H1 (cell line): Measurements from ENCODE around the gene CASK. TPM values are rescaled to one million over a fixed set of nuclear protein-coding genes. Genes with fewer than 3 reads are reported as not detected.

Experiments used
- CTCF ChIA-PET: fragments of 300-600 bp; sonication (Branson Sonifier 250); formaldehyde crosslinking; loops from one replicate; lab custom pipeline; 2021; ENCODE audit not compliant: partially characterized antibody; lab: Charles Lee
- POLR2A ChIA-PET: fragments of 300-600 bp; sonication (Branson Sonifier 250); formaldehyde crosslinking; loops from one replicate; lab custom pipeline; 2021; ENCODE audit warnings: inconsistent platforms; ENCODE audit not compliant: partially characterized antibody; lab: Charles Lee
- DNase-seq, 2 experiments: peaks; one replicate each; pipeline versions ENCODE4 v3.0.0 to v3.0.0-alpha.2; 2010 to 2022; ENCODE audit warnings: low spot score in 2 of 2, low read depth in 1 of 2, mixed read lengths in 1 of 2
- FAIRE-seq: peaks from 2 replicates; lab custom pipeline; 2011; peaks lifted over from hg19 to GRCh38; lab: Jason Lieb, UNC
- H2AFZ ChIP-seq: 2 replicates; pipeline ENCODE4 v1.8.1; 2012; ENCODE audit warnings: low read length, inconsistent platforms
- H2AK5ac ChIP-seq: 2 replicates; pipeline ENCODE4 v1.6.1; 2013; ENCODE audit warnings: low read depth, low read length
- H2BK120ac ChIP-seq: replicated peaks from 2 replicates; pipeline ENCODE3; 2013; ENCODE audit warnings: low read depth, low read length, inconsistent platforms
- H2BK12ac ChIP-seq: 2 replicates; pipeline ENCODE4 v1.6.1; 2013; ENCODE audit warnings: low read depth, low read length
- H2BK15ac ChIP-seq: 2 replicates; pipeline ENCODE4 v1.6.1; 2013; ENCODE audit warnings: low read length
- H2BK20ac ChIP-seq: 2 replicates; pipeline ENCODE4 v1.6.1; 2013; ENCODE audit warnings: low read length
- H2BK5ac ChIP-seq: 2 replicates; pipeline ENCODE4 v1.6.1; 2013; ENCODE audit warnings: low read depth, low read length
- H3K14ac ChIP-seq: 2 replicates; pipeline ENCODE4 v1.6.1; 2013; ENCODE audit warnings: inconsistent platforms; ENCODE audit not compliant: insufficient read length
- H3K18ac ChIP-seq: 2 replicates; pipeline ENCODE4 v1.6.1; 2013; ENCODE audit warnings: low read length; ENCODE audit errors: extremely low read depth
- H3K23ac ChIP-seq: 2 replicates; pipeline ENCODE4 v1.6.1; 2013; ENCODE audit warnings: inconsistent platforms; ENCODE audit not compliant: insufficient read length
- H3K23me2 ChIP-seq: 2 replicates; pipeline ENCODE4 v1.6.1; 2013; ENCODE audit warnings: low read depth, low read length
- H3K27ac ChIP-seq: 2 replicates; pipeline ENCODE4 v1.6.1; 2011; ENCODE audit warnings: low read depth, low read length, inconsistent platforms
- H3K27me3 ChIP-seq, 4 experiments: replicated peaks in 1 of 4; 1 replicate in 1 of 4; 2 replicates in 3 of 4; pipeline versions ENCODE4 v1.6.1 to v1.8.1; 2011 to 2013; ENCODE audit warnings: low read length in 3 of 4, mild to moderate bottlenecking in 3 of 4, inconsistent platforms in 2 of 4, mixed read lengths in 2 of 4, moderate library complexity in 1 of 4; ENCODE audit not compliant: control insufficient read depth in 3 of 4, insufficient read depth in 3 of 4; ENCODE audit errors: extremely low read depth in 1 of 4
- H3K36me3 ChIP-seq, 4 experiments: 2 replicates each; pipeline versions ENCODE4 v1.6.1 to v1.8.1; 2011 to 2013; ENCODE audit warnings: mild to moderate bottlenecking in 4 of 4, low read length in 3 of 4, moderate library complexity in 2 of 4, control low read depth in 1 of 4, inconsistent platforms in 1 of 4; ENCODE audit not compliant: insufficient read depth in 4 of 4, control insufficient read depth in 2 of 4
- H3K4ac ChIP-seq: replicated peaks from 2 replicates; pipeline ENCODE3; 2013; ENCODE audit warnings: low read length, low read depth, mixed read lengths, inconsistent platforms; ENCODE audit not compliant: insufficient read length
- H3K4me1 ChIP-seq, 4 experiments: replicated peaks in 1 of 4; 1 replicate in 1 of 4; 2 replicates in 3 of 4; pipeline versions ENCODE4 v1.6.1 to v1.8.1; 2011 to 2013; ENCODE audit warnings: low read length in 3 of 4, inconsistent platforms in 2 of 4, mixed read lengths in 1 of 4; ENCODE audit not compliant: insufficient read depth in 4 of 4, control insufficient read depth in 3 of 4
- H3K4me2 ChIP-seq, 2 experiments: 2 replicates each; pipeline versions ENCODE4 v1.6.1 to v1.8.1; 2011 to 2013; ENCODE audit warnings: low read depth in 2 of 2, low read length in 2 of 2, control low read depth in 1 of 2, inconsistent platforms in 1 of 2, mild to moderate bottlenecking in 1 of 2; ENCODE audit not compliant: insufficient read depth in 1 of 2
- H3K4me3 ChIP-seq, 4 experiments: fragments of 200-600, 300-600 bp in 1 of 4; sonication (generic), shearing (Covaris generic), sonication (Bioruptor Twin) in 1 of 4; 2 replicates each; pipeline versions ENCODE4 v1.5.1 to v1.8.1; 2011 to 2016; ENCODE audit warnings: low read length in 4 of 4, low read depth in 3 of 4, control low read depth in 2 of 4, inconsistent platforms in 2 of 4, mild to moderate bottlenecking in 2 of 4, mixed read lengths in 1 of 4, moderate library complexity in 1 of 4; ENCODE audit not compliant: insufficient read depth in 2 of 4; ENCODE audit errors: extremely low read depth in 1 of 4
- H3K56ac ChIP-seq: replicated peaks from 2 replicates; pipeline ENCODE3; 2013; ENCODE audit warnings: low read depth, mild to moderate bottlenecking, mixed read lengths, low read length, inconsistent platforms; ENCODE audit not compliant: insufficient read length
- H3K79me1 ChIP-seq: 2 replicates; pipeline ENCODE4 v1.6.1; 2013; ENCODE audit warnings: low read depth, low read length, control low read depth
- H3K79me2 ChIP-seq, 2 experiments: 2 replicates each; pipeline versions ENCODE4 v1.6.1 to v1.8.1; 2012 to 2013; ENCODE audit warnings: low read length in 2 of 2, mild to moderate bottlenecking in 2 of 2, inconsistent platforms in 1 of 2; ENCODE audit not compliant: insufficient read depth in 2 of 2, control insufficient read depth in 1 of 2
- H3K9ac ChIP-seq, 4 experiments: replicated peaks in 1 of 4; 1 replicate in 1 of 4; 2 replicates in 3 of 4; pipeline versions ENCODE4 v1.6.1 to v1.8.1; 2011 to 2013; ENCODE audit warnings: low read depth in 3 of 4, low read length in 3 of 4, control low read depth in 2 of 4, mild to moderate bottlenecking in 2 of 4, moderate library complexity in 2 of 4, inconsistent platforms in 1 of 4; ENCODE audit errors: extremely low read depth in 1 of 4
- H3K9me3 ChIP-seq, 2 experiments: 2 replicates each; pipeline versions ENCODE4 v1.6.1 to v1.8.1; 2012 to 2013; ENCODE audit warnings: mild to moderate bottlenecking in 2 of 2, moderate library complexity in 2 of 2, control low read depth in 1 of 2, inconsistent platforms in 1 of 2, low read depth in 1 of 2, low read length in 1 of 2, mixed read lengths in 1 of 2; ENCODE audit not compliant: insufficient read depth in 2 of 2
- H4K20me1 ChIP-seq, 2 experiments: replicated peaks in 1 of 2; 2 replicates each; pipeline versions ENCODE3 to v1.8.1; 2011 to 2013; ENCODE audit warnings: inconsistent platforms in 2 of 2, low read length in 2 of 2, mild to moderate bottlenecking in 1 of 2; ENCODE audit not compliant: insufficient read depth in 2 of 2, control insufficient read depth in 1 of 2
- H4K5ac ChIP-seq: 2 replicates; pipeline ENCODE4 v1.6.1; 2013; ENCODE audit warnings: low read length, low read depth, mixed read lengths, inconsistent platforms; ENCODE audit not compliant: insufficient read length
- H4K8ac ChIP-seq: 2 replicates; pipeline ENCODE4 v1.8.0; 2013; ENCODE audit warnings: mild to moderate bottlenecking, moderate library complexity, low read length, inconsistent platforms; ENCODE audit not compliant: insufficient read depth; ENCODE audit errors: extremely low read depth
- H4K91ac ChIP-seq: replicated peaks from 2 replicates; pipeline ENCODE3; 2013; ENCODE audit warnings: low read length, mixed read lengths, inconsistent platforms; ENCODE audit not compliant: insufficient read length
- GTF2F1 ChIP-seq: IDR thresholded peaks from 2 replicates; pipeline ENCODE4 v1.6.1; 2012; ENCODE audit warnings: low read depth, low read length, improper control_type of control experiment, borderline replicate concordance
- KDM5A ChIP-seq: fragments of 200-600 bp; IDR thresholded peaks from 2 replicates; pipeline ENCODE4 v1.7.1; 2012; ENCODE audit warnings: mild to moderate bottlenecking, low read length, inconsistent platforms, mixed read lengths
- RXRA ChIP-seq: IDR thresholded peaks from 2 replicates; pipeline ENCODE4 v1.6.1; 2011; ENCODE audit warnings: low read depth, mild to moderate bottlenecking, low read length, moderate library complexity; ENCODE audit not compliant: insufficient read depth
- WGBS, 2 experiments: shearing (Covaris generic) in 1 of 2; methylation state at CpG; one replicate each; pipeline versions ENCODE4 v1.1.6 to v1.1.7; 2013 to 2015; ENCODE audit warnings: low lambda C conversion rate in 2 of 2, mixed read lengths in 2 of 2, inconsistent platforms in 1 of 2, low coverage in 1 of 2, missing lambda C conversion rate in 1 of 2; ENCODE audit not compliant: insufficient replicate concordance in 2 of 2, insufficient coverage in 1 of 2, insufficient read length in 1 of 2; ENCODE audit errors: extremely low coverage in 1 of 2, missing lambda C conversion rate in 1 of 2; 5-methylcytosine and 5-hydroxymethylcytosine counted together
- polyA plus RNA-seq, 7 experiments: library from polyadenylated mRNA; depleted of rRNA in 3 of 7; stranded (reverse) in 5 of 7; unstranded in 2 of 7; fragments of >200 nt in 5 of 7; fragments of 200-250 nt in 2 of 7; gene quantifications; 1 replicate in 5 of 7; 2 replicates in 1 of 7; 4 replicates in 1 of 7; pipeline versions ENCODE4 v1.2.1 to v1.2.3, GENCODE V29; 2011 to 2013; ENCODE audit warnings: missing spikeins in 2 of 7, mixed read lengths in 2 of 7
- total RNA-seq: library from RNA; stranded (reverse); fragmentation: NEBNext Ultra II Directional; extraction: Animal tissue kit (Norgen Biotek cat#: 25700); gene quantifications from 2 replicates; pipeline ENCODE4 v1.2.1, GENCODE V29; 2021
- TF ChIP-seq, protein P1 (sequence below), 3 experiments: IDR thresholded peaks; 1 replicate in 2 of 3; 2 replicates in 1 of 3; pipeline versions ENCODE4 v1.5.1 to v1.6.1; 2011; ENCODE audit warnings: low read length in 3 of 3, mild to moderate bottlenecking in 3 of 3, inconsistent platforms in 2 of 3, low read depth in 1 of 3, moderate library complexity in 1 of 3; ENCODE audit not compliant: insufficient read depth in 1 of 3; ENCODE audit errors: control extremely low read depth in 1 of 3
- TF ChIP-seq, protein P2 (sequence below): IDR thresholded peaks from 2 replicates; pipeline ENCODE4 v1.6.1; 2012; ENCODE audit warnings: low read length, inconsistent platforms

The CASK gene
- total and polyA plus RNA-seq, 2 of the 8 experiments (the other 6 are each of a cell fraction or from before 2014, with no cell fraction given) = 21.6 to 55.1 TPM

DNA sequence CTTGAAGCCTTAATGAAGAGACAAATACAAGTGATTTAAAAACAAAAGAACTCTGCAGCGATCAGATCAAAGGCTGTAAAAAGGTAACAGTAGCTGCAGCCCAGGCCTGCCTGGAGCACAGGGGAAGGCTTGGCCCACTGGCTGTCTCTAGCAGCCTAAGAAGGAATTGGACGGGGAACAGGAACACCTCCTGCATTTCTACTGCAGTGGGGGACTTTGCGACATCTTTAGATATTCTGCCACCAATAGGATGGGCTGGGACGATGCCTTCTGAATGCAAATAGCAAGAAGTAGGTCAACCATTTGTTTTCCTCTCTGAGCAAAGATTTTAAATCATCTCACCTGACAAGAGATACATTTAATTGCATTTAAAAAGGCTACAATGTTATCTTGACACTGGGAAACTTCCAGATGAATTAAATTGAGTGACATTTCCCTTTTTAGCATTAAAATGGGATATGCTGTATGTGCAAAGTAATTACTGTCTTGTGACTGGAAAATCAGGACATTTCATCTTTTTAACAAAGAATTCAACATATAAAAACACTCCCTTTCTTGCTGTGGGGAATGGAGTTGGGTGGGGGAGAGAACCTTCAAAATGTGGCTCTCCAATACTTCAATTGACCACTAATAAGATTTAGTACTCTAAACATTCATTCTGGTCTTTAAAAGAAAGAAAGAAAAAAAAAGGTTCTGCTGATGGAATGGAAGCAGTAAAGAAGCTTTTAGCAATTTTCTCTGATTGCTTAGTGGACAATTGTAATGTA lies 406.2 kb downstream of the CASK start:
- Histone ChIP-seq H3K4me1 (peaks cover 0 to 10% (median 3%) of the 10 kb centered on the region in 4 experiments; a peak in 4 of 7 replicates), H3K9me3 (no peaks in the 10 kb centered on the region), H3K56ac (no peak overlapping the region), H3K79me1 (no peaks in the 10 kb centered on the region), H3K9ac (no peak overlapping the region), H4K20me1 (no peaks in the 10 kb centered on the region), H3K4ac (no peak overlapping the region), H3K79me2 (no peaks in the 10 kb centered on the region), H2AK5ac (no peak overlapping the region), H4K5ac (no peak overlapping the region), H4K91ac (no peak overlapping the region), H3K27me3 (no peaks in the 10 kb centered on the region), H2BK120ac (no peak overlapping the region), H3K23ac (no peak overlapping the region), H3K27ac (no peak overlapping the region), H3K18ac (no peak overlapping the region), H2BK5ac (no peak overlapping the region), H3K14ac (no peak overlapping the region), H3K4me3 (no peak overlapping the region), H4K8ac (no peak overlapping the region), H3K23me2 (no peaks in the 10 kb centered on the region), H2BK20ac (no peak overlapping the region), H2BK15ac (no peak overlapping the region), H2AFZ (no peak overlapping the region), H3K36me3 (peaks cover 0 to 3% (median 3%) of the 10 kb centered on the region in 4 experiments; a peak in 4 of 8 replicates), H3K4me2 (no peak overlapping the region), H2BK12ac (no peak overlapping the region)
- WGBS, 2 experiments = 47% methylated on average over 4 of the region's 4 CpGs; no CpG with 5 or more reads in 1 of the 2 experiments
- DNase-seq (no peak), FAIRE-seq (peak; percentile 82)
- ChIA-PET POLR2A (no interaction called here), CTCF (interaction anchor here (0.7 to 1.3 kb wide), 3 partner anchors 60 to 243 kb away, joined by 3 read pairs; no protein-coding TSS in a partner anchor)
- TF ChIP-seq, protein P1, sequence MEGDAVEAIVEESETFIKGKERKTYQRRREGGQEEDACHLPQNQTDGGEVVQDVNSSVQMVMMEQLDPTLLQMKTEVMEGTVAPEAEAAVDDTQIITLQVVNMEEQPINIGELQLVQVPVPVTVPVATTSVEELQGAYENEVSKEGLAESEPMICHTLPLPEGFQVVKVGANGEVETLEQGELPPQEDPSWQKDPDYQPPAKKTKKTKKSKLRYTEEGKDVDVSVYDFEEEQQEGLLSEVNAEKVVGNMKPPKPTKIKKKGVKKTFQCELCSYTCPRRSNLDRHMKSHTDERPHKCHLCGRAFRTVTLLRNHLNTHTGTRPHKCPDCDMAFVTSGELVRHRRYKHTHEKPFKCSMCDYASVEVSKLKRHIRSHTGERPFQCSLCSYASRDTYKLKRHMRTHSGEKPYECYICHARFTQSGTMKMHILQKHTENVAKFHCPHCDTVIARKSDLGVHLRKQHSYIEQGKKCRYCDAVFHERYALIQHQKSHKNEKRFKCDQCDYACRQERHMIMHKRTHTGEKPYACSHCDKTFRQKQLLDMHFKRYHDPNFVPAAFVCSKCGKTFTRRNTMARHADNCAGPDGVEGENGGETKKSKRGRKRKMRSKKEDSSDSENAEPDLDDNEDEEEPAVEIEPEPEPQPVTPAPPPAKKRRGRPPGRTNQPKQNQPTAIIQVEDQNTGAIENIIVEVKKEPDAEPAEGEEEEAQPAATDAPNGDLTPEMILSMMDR (IDR thresholded peaks at IDR 0.05; ENCODE audit: control extremely low read depth in 1 of 3, insufficient read depth in 1 of 3, low read depth in 1 of 3, low read length in 3 of 3) = no peak
- TF ChIP-seq RXRA (no peak), KDM5A (no peak), GTF2F1 (no peak)
- TF ChIP-seq, protein P2, sequence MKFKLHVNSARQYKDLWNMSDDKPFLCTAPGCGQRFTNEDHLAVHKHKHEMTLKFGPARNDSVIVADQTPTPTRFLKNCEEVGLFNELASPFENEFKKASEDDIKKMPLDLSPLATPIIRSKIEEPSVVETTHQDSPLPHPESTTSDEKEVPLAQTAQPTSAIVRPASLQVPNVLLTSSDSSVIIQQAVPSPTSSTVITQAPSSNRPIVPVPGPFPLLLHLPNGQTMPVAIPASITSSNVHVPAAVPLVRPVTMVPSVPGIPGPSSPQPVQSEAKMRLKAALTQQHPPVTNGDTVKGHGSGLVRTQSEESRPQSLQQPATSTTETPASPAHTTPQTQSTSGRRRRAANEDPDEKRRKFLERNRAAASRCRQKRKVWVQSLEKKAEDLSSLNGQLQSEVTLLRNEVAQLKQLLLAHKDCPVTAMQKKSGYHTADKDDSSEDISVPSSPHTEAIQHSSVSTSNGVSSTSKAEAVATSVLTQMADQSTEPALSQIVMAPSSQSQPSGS = no peak
